SK-N-SH treated with all-trans-retinoic acid at 6 μM for 48 hours (cell line): ENCODE results near the gene DCTD.
A peak's percentile ranks its signal among the peaks of the same experiment; 100 is the strongest.

ENCODE experiments used
- ATAC-seq: fragments of 200-7000 bp; cut with Tn5 transposase; 3 replicates; pipeline ENCODE4 v1.9.1; 2020; ENCODE audit warnings: mild to moderate bottlenecking, moderate library complexity
- ARNTL ChIP-seq: fragments of 450-650 bp; formaldehyde crosslinking; IDR thresholded peaks from 2 replicates; pipeline ENCODE4 v1.5.0; 2020; ENCODE audit warnings: low read depth, mild to moderate bottlenecking, moderate library complexity, borderline replicate concordance
- BACH2 ChIP-seq: fragments of 250-450 bp; sonication (Bioruptor Pico); IDR thresholded peaks from 2 replicates; pipeline ENCODE4 v1.9.0; 2021; ENCODE audit warnings: mild to moderate bottlenecking, borderline replicate concordance
- CSDC2 ChIP-seq: fragments of 250-450 bp; sonication (Bioruptor Pico); IDR thresholded peaks from 2 replicates; pipeline ENCODE4 v1.5.0; 2020; ENCODE audit warnings: mild to moderate bottlenecking, moderate library complexity
- ESRRG ChIP-seq: fragments of 250-450 bp; sonication (Bioruptor Pico); IDR thresholded peaks from 2 replicates; pipeline ENCODE4 v1.6.1; 2021; ENCODE audit warnings: mild to moderate bottlenecking
- GLIS3 ChIP-seq: fragments of 250-450 bp; sonication (Bioruptor Pico); IDR thresholded peaks from 2 replicates; pipeline ENCODE4 v1.5.0; 2020; ENCODE audit warnings: mild to moderate bottlenecking, moderate library complexity
- ISL1 ChIP-seq: fragments of 250-450 bp; sonication (Bioruptor Pico); IDR thresholded peaks from 2 replicates; pipeline ENCODE4 v2.1.2; 2022; ENCODE audit warnings: mild to moderate bottlenecking, moderate library complexity
- OSR1 ChIP-seq: fragments of 250-450 bp; sonication (Bioruptor Pico); IDR thresholded peaks from 2 replicates; pipeline ENCODE4 v1.8.0; 2022; ENCODE audit warnings: moderate library complexity, mild to moderate bottlenecking, inconsistent platforms
- PATZ1 ChIP-seq: fragments of 250-450 bp; sonication (Bioruptor Pico); IDR thresholded peaks from 2 replicates; pipeline ENCODE4 v1.8.0; 2020; ENCODE audit warnings: mild to moderate bottlenecking, moderate library complexity, borderline replicate concordance
- POU6F1 ChIP-seq: fragments of 250-450 bp; sonication (Bioruptor Pico); IDR thresholded peaks from 2 replicates; pipeline ENCODE4 v1.8.0; 2021; ENCODE audit warnings: low read depth, mild to moderate bottlenecking, moderate library complexity, borderline replicate concordance
- PPARA ChIP-seq: fragments of 250-450 bp; sonication (Bioruptor Pico); IDR thresholded peaks from 2 replicates; pipeline ENCODE4 v1.5.0; 2020; ENCODE audit warnings: mild to moderate bottlenecking, borderline replicate concordance
- RARB ChIP-seq: fragments of 250-450 bp; sonication (Bioruptor Pico); IDR thresholded peaks from 2 replicates; pipeline ENCODE4 v1.8.0; 2021; ENCODE audit warnings: mild to moderate bottlenecking, moderate library complexity
- SNAI2 ChIP-seq: fragments of 250-450 bp; sonication (Bioruptor Pico); IDR thresholded peaks from 2 replicates; pipeline ENCODE4 v1.5.0; 2020; ENCODE audit warnings: mild to moderate bottlenecking, moderate library complexity
- TCF4 ChIP-seq: fragments of 250-450 bp; sonication (Bioruptor Pico); IDR thresholded peaks from 2 replicates; pipeline ENCODE4 v1.8.0; 2021; ENCODE audit warnings: mild to moderate bottlenecking, moderate library complexity, borderline replicate concordance
- TOX ChIP-seq: fragments of 250-450 bp; sonication (Bioruptor Pico); IDR thresholded peaks from 2 replicates; pipeline ENCODE4 v1.8.0; 2021; ENCODE audit warnings: mild to moderate bottlenecking, moderate library complexity, borderline replicate concordance
- ZC3H10 ChIP-seq: fragments of 250-450 bp; sonication (Bioruptor Pico); IDR thresholded peaks from 2 replicates; pipeline ENCODE4 v1.5.1; 2021; ENCODE audit warnings: mild to moderate bottlenecking, moderate library complexity
- ZFP3 ChIP-seq: fragments of 250-450 bp; sonication (Bioruptor Pico); IDR thresholded peaks from 2 replicates; pipeline ENCODE4 v1.5.0; 2020; ENCODE audit warnings: mild to moderate bottlenecking, moderate library complexity
- ZFP30 ChIP-seq: fragments of 450-650 bp; formaldehyde crosslinking; IDR thresholded peaks from 2 replicates; pipeline ENCODE4 v1.5.0; 2022; ENCODE audit warnings: mild to moderate bottlenecking, moderate library complexity
- ZNF565 ChIP-seq: fragments of 450-650 bp; formaldehyde crosslinking; conservative IDR thresholded peaks from 2 replicates; pipeline ENCODE4 v1.5.0; 2020; ENCODE audit warnings: low read depth, mild to moderate bottlenecking, moderate library complexity
- ZNF70 ChIP-seq: fragments of 450-650 bp; formaldehyde crosslinking; IDR thresholded peaks from 2 replicates; pipeline ENCODE4 v1.5.0; 2020; ENCODE audit warnings: mild to moderate bottlenecking, moderate library complexity
- ZNF8 ChIP-seq: fragments of 450-650 bp; formaldehyde crosslinking; IDR thresholded peaks from 2 replicates; pipeline ENCODE4 v1.5.0; 2020; ENCODE audit warnings: mild to moderate bottlenecking, moderate library complexity
- TF ChIP-seq, protein P1 (sequence below): fragments of 250-450 bp; sonication (Bioruptor Pico); IDR thresholded peaks from 2 replicates; pipeline ENCODE4 v1.5.1; 2021; ENCODE audit warnings: mild to moderate bottlenecking, moderate library complexity
- TF ChIP-seq, protein P2 (sequence below): fragments of 250-450 bp; sonication (Bioruptor Pico); IDR thresholded peaks from 2 replicates; pipeline ENCODE4 v1.5.0; 2020; ENCODE audit warnings: mild to moderate bottlenecking, moderate library complexity
- TF ChIP-seq, protein P3 (sequence below): fragments of 250-450 bp; sonication (Bioruptor Pico); IDR thresholded peaks from 2 replicates; pipeline ENCODE4 v1.5.1; 2020; ENCODE audit warnings: low read depth, mild to moderate bottlenecking, moderate library complexity

The DCTD gene

DNA sequence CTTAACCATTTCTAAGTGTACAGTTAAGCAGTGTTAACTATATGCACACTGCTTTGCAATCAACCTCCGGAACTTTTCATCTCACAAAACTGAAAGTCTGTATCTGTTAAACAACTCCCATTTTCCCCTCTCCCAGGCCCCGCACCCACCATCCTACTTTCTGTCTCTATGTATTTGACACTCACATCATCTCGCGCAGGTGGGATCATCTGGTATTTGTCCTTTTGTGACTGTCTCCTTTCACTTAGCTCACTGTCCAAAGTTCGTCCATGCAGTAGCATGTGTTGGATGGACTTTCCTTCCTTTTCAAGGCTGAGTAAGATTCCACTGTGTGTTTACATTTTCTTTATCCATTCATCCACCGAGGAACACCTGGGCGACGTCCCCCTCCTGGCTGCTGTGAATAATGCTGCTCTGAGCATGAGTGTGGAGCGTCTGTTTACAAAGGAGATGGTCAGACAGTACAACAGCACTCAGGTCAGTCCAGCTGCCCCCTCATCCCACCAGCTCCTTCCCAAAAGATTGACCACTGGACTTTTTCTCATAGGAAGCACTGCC is 39.8 kb downstream of the DCTD start:
- peak; percentile 14; the same call in 1 of the 3 replicates for ATAC-seq

DNA sequence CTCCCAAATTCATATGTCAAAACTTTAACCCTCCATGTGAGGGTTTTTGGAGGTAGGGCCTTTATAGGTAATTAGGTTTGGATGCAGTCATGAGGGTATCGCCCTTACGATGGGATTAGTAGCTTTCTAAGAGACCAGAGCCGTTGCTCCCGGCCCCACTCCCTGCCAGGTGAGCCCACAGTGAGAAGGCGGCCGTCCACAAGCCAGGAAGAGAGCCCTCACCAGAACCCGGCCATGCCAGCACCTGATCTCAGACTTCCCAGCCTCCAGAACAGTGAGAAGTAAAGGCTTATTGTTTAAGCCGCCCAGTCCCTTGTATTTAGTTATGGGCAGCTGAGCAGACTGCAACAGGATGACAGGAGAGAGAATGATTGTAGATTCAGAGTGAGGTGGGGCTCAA is 40.8 kb downstream of the DCTD start:
- no peak for TF ChIP-seq SNAI2 (CRISPR knock-in tag)
- TF ChIP-seq ZC3H10 (CRISPR knock-in tag): no peak
- TF ChIP-seq TCF4 (CRISPR knock-in tag): no peak
- TF ChIP-seq, protein P1, sequence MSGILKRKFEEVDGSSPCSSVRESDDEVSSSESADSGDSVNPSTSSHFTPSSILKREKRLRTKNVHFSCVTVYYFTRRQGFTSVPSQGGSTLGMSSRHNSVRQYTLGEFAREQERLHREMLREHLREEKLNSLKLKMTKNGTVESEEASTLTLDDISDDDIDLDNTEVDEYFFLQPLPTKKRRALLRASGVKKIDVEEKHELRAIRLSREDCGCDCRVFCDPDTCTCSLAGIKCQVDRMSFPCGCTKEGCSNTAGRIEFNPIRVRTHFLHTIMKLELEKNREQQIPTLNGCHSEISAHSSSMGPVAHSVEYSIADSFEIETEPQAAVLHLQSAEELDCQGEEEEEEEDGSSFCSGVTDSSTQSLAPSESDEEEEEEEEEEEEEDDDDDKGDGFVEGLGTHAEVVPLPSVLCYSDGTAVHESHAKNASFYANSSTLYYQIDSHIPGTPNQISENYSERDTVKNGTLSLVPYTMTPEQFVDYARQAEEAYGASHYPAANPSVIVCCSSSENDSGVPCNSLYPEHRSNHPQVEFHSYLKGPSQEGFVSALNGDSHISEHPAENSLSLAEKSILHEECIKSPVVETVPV: no peak
- TF ChIP-seq ISL1 (CRISPR knock-in tag): no peak
- no peak for TF ChIP-seq POU6F1 (CRISPR knock-in tag)
- TF ChIP-seq PPARA: no peak
- no peak for TF ChIP-seq ARNTL (CRISPR knock-in tag)
- no peak for TF ChIP-seq ZNF565 (CRISPR knock-in tag)
- TF ChIP-seq ZNF70 (CRISPR knock-in tag): no peak
- no peak for TF ChIP-seq ESRRG
- TF ChIP-seq RARB (CRISPR knock-in tag): no peak
- no peak for TF ChIP-seq BACH2 (CRISPR knock-in tag)
- TF ChIP-seq, protein P2, sequence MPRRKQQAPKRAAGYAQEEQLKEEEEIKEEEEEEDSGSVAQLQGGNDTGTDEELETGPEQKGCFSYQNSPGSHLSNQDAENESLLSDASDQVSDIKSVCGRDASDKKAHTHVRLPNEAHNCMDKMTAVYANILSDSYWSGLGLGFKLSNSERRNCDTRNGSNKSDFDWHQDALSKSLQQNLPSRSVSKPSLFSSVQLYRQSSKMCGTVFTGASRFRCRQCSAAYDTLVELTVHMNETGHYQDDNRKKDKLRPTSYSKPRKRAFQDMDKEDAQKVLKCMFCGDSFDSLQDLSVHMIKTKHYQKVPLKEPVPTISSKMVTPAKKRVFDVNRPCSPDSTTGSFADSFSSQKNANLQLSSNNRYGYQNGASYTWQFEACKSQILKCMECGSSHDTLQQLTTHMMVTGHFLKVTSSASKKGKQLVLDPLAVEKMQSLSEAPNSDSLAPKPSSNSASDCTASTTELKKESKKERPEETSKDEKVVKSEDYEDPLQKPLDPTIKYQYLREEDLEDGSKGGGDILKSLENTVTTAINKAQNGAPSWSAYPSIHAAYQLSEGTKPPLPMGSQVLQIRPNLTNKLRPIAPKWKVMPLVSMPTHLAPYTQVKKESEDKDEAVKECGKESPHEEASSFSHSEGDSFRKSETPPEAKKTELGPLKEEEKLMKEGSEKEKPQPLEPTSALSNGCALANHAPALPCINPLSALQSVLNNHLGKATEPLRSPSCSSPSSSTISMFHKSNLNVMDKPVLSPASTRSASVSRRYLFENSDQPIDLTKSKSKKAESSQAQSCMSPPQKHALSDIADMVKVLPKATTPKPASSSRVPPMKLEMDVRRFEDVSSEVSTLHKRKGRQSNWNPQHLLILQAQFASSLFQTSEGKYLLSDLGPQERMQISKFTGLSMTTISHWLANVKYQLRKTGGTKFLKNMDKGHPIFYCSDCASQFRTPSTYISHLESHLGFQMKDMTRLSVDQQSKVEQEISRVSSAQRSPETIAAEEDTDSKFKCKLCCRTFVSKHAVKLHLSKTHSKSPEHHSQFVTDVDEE: no peak
- no peak for TF ChIP-seq TOX (CRISPR knock-in tag)
- no peak for TF ChIP-seq ZFP3 (CRISPR knock-in tag)
- TF ChIP-seq ZFP30 (CRISPR knock-in tag): no peak
- TF ChIP-seq GLIS3 (CRISPR knock-in tag): no peak
- TF ChIP-seq CSDC2 (CRISPR knock-in tag): no peak
- no peak for TF ChIP-seq OSR1 (CRISPR knock-in tag)
- no peak for ATAC-seq

More for the DNA sequence above, 39.8 kb downstream of the DCTD start:
- TF ChIP-seq CSDC2 (CRISPR knock-in tag): no peak
- no peak for TF ChIP-seq ZNF565 (CRISPR knock-in tag)
- TF ChIP-seq ZC3H10 (CRISPR knock-in tag): no peak

GRCh38 chr4:182875453-182876405 is 41.5 kb downstream of the DCTD start:
- no peak for ATAC-seq
- TF ChIP-seq ZFP30 (CRISPR knock-in tag): no peak
- TF ChIP-seq ZNF565 (CRISPR knock-in tag): no peak
- TF ChIP-seq ZNF8 (CRISPR knock-in tag): no peak
- no peak for TF ChIP-seq POU6F1 (CRISPR knock-in tag)
- TF ChIP-seq PPARA: no peak
- no peak for TF ChIP-seq PATZ1 (CRISPR knock-in tag)
- TF ChIP-seq ARNTL (CRISPR knock-in tag): no peak
- no peak for TF ChIP-seq ZC3H10 (CRISPR knock-in tag)
- TF ChIP-seq, protein P3, sequence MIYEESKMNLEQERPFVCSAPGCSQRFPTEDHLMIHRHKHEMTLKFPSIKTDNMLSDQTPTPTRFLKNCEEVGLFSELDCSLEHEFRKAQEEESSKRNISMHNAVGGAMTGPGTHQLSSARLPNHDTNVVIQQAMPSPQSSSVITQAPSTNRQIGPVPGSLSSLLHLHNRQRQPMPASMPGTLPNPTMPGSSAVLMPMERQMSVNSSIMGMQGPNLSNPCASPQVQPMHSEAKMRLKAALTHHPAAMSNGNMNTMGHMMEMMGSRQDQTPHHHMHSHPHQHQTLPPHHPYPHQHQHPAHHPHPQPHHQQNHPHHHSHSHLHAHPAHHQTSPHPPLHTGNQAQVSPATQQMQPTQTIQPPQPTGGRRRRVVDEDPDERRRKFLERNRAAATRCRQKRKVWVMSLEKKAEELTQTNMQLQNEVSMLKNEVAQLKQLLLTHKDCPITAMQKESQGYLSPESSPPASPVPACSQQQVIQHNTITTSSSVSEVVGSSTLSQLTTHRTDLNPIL: no peak
- no peak for TF ChIP-seq ESRRG
- no peak for TF ChIP-seq SNAI2 (CRISPR knock-in tag)
- TF ChIP-seq TCF4 (CRISPR knock-in tag): no peak
- TF ChIP-seq ISL1 (CRISPR knock-in tag): no peak
- TF ChIP-seq RARB (CRISPR knock-in tag): no peak
